ENCODE results near the gene HOXA10. TPM values are rescaled to one million over a fixed set of nuclear protein-coding genes. Genes with fewer than 3 reads are reported as not detected.
A peak's percentile ranks its signal among the peaks of the same experiment; 100 is the strongest.

HOXA10 gene
- total RNA-seq, 1 experiment from 2014 or later = 19.6 TPM

DNA sequence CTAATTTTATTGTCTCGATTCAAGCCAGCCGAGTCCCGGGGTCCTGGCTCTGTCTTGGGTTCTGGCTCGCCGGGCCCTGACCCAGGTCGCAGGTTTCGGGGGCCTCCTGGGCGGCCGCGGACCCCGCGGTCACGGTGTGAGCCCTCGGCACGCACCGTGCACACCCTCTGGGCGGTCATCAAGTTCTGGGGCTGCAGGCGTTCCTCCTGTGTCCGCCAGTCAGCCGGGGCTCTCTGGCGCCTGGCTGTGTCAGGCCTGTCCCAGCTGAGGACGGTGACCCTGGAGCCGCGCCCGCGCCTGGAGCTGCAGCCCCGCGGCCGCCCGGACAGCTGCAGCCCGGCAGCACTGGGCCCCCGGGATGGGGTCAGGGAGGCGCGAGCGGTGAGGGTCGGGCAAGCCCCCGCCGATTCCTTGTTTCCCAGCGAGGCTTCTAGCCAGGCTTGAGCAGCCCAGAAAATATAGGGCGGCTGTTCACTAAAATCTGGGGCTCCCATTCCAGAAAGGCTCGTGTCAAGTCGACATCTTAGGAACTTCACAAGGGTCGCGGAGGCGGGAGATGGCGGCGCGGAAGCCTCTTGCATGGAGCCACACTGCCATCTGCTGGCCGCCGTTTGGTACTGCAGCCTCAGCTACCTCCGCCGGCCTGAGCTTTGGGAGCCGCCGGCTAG lies 13.4 kb downstream of the HOXA10 start:
- POLR2A ChIA-PET = interaction anchor here (0.7 to 1.4 kb wide), 4 partner anchors 479 to 995 kb away, joined by 3 to 5 read pairs (median 4); no protein-coding TSS in a partner anchor
- Histone ChIP-seq H2AFZ (ENCODE audit: low read depth, low read length, poor library complexity, severe bottlenecking) (peak overlapping the region; percentile 39), H3K9me2 (ENCODE audit: insufficient read depth) (no peaks in the 10 kb centered on the region), H3K27me3 (ENCODE audit: insufficient read depth, low read length) (no peaks in the 10 kb centered on the region), H3K4me3 (replicated peaks in 1 of 2; ENCODE audit: low read depth in 1 of 2, low read length in 2 of 2) (peak overlapping the region; percentile 49 to 77), H3K9me3 (ENCODE audit: control insufficient read depth in 1 of 2, insufficient read depth in 1 of 2, low read depth in 1 of 2, low read length in 2 of 2) (no peaks in the 10 kb centered on the region), H3K36me3 (ENCODE audit: control insufficient read depth in 1 of 2, insufficient read depth in 2 of 2, low read length in 2 of 2) (peaks cover 0 to 4% of the 10 kb centered on the region in 2 experiments; a peak in 1 of 4 replicates), H3K27ac (ENCODE audit: low read depth, low read length) (peak overlapping the region; percentile 91), H4K20me1 (ENCODE audit: insufficient read depth) (no peaks in the 10 kb centered on the region), H3K4me2 (ENCODE audit: low read length) (peak overlapping the region; percentile 97), H3K4me1 (ENCODE audit: control insufficient read depth in 1 of 2, insufficient read depth in 2 of 2, low read length in 2 of 2) (peaks cover 14 to 53% of the 10 kb centered on the region in 2 experiments), H3K9ac (ENCODE audit: low read length) (peak overlapping the region; percentile 89), H3K79me2 (ENCODE audit: insufficient read depth, low read length) (peaks cover 47% of the 10 kb centered on the region)
- BruUV-seq (replicated peaks) = no TSS peak
- CTCF ChIA-PET = interaction anchor here (0.6 to 3.4 kb wide), 25 partner anchors 8 to 1300 kb away, joined by 3 to 62 read pairs (median 4); partner anchors contain the start of gene HOXA3
- RAD21 ChIA-PET (ENCODE audit: low non-redundant PET in 1 of 2, low total read pairs in 2 of 2, uncharacterized antibody in 2 of 2, unreplicated experiment in 2 of 2) = interaction anchor here (0.6 to 2.1 kb wide), 11 partner anchors 9 to 791 kb away, joined by 3 to 12 read pairs (median 4); partner anchors contain the start of gene HOXA6 (in 1 of the 2)
- no peak for TF ChIP-seq CEBPB (IDR thresholded peaks at IDR 0.05; ENCODE audit: low read depth)
- TF ChIP-seq FOSL1 (IDR thresholded peaks at IDR 0.05; ENCODE audit: low read depth) = no peak
- TF ChIP-seq, protein P1, sequence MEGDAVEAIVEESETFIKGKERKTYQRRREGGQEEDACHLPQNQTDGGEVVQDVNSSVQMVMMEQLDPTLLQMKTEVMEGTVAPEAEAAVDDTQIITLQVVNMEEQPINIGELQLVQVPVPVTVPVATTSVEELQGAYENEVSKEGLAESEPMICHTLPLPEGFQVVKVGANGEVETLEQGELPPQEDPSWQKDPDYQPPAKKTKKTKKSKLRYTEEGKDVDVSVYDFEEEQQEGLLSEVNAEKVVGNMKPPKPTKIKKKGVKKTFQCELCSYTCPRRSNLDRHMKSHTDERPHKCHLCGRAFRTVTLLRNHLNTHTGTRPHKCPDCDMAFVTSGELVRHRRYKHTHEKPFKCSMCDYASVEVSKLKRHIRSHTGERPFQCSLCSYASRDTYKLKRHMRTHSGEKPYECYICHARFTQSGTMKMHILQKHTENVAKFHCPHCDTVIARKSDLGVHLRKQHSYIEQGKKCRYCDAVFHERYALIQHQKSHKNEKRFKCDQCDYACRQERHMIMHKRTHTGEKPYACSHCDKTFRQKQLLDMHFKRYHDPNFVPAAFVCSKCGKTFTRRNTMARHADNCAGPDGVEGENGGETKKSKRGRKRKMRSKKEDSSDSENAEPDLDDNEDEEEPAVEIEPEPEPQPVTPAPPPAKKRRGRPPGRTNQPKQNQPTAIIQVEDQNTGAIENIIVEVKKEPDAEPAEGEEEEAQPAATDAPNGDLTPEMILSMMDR (IDR thresholded peaks at IDR 0.05 in 2 of 3, conservative IDR thresholded peaks at IDR 0.05 in 1 of 3; ENCODE audit: borderline replicate concordance in 1 of 3, insufficient read depth in 1 of 3, low read depth in 2 of 3, low read length in 2 of 3) = peak in 2 of 3 experiments; percentile 89 to 95; a peak in 4 of 6 replicates
- peak; percentile 46 for TF ChIP-seq TCF7L2 (IDR thresholded peaks at IDR 0.05; ENCODE audit: borderline replicate concordance, extremely low read depth, insufficient read depth, insufficient read length)
- TF ChIP-seq POLR2AphosphoS5 (IDR thresholded peaks at IDR 0.05; ENCODE audit: low read depth, low read length) = peak; percentile 39; the same call in 1 of the 2 replicates
- TF ChIP-seq ZFX (IDR thresholded peaks at IDR 0.05) = peak; percentile 45; the same call in 1 of the 2 replicates
- TF ChIP-seq YY1 (IDR thresholded peaks at IDR 0.05; ENCODE audit: extremely low read depth, insufficient replicate concordance, low read depth, low read length) = peak; percentile 96
- TF ChIP-seq, protein P2, sequence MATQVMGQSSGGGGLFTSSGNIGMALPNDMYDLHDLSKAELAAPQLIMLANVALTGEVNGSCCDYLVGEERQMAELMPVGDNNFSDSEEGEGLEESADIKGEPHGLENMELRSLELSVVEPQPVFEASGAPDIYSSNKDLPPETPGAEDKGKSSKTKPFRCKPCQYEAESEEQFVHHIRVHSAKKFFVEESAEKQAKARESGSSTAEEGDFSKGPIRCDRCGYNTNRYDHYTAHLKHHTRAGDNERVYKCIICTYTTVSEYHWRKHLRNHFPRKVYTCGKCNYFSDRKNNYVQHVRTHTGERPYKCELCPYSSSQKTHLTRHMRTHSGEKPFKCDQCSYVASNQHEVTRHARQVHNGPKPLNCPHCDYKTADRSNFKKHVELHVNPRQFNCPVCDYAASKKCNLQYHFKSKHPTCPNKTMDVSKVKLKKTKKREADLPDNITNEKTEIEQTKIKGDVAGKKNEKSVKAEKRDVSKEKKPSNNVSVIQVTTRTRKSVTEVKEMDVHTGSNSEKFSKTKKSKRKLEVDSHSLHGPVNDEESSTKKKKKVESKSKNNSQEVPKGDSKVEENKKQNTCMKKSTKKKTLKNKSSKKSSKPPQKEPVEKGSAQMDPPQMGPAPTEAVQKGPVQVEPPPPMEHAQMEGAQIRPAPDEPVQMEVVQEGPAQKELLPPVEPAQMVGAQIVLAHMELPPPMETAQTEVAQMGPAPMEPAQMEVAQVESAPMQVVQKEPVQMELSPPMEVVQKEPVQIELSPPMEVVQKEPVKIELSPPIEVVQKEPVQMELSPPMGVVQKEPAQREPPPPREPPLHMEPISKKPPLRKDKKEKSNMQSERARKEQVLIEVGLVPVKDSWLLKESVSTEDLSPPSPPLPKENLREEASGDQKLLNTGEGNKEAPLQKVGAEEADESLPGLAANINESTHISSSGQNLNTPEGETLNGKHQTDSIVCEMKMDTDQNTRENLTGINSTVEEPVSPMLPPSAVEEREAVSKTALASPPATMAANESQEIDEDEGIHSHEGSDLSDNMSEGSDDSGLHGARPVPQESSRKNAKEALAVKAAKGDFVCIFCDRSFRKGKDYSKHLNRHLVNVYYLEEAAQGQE (IDR thresholded peaks at IDR 0.05; ENCODE audit: low read depth) = no peak
- peak; percentile 41 for ATAC-seq
- DNase-seq (ENCODE audit: low read depth, low spot score) = no peak
- intact Hi-C loops (cut with micrococcal nuclease) = loop anchor here (1.0 to 10.0 kb wide), 9 partner anchors 474 to 1593 kb away; partner anchors contain the start of genes CBX3 and HNRNPA2B1
